Measurements from ENCODE around the gene DCC.

DCC gene

GRCh38 chr18:53224128-53224778 lies 884.3 kb downstream of the DCC start:
- no peak overlapping the region for H3K27ac ChIP-seq
- H3K27me3 ChIP-seq (ENCODE audit: control insufficient read depth, insufficient read depth, low read length) = no peaks in the 10 kb centered on the region
- no peak overlapping the region for H3K4me2 ChIP-seq (ENCODE audit: low read length)
- no peak for TF ChIP-seq CTCF (IDR thresholded peaks at IDR 0.05)
- no peak overlapping the region for H2AFZ ChIP-seq
- no peak overlapping the region for H3K9ac ChIP-seq
- H3K4me3 ChIP-seq (ENCODE audit: low read depth, low read length) = no peak overlapping the region
- no peaks in the 10 kb centered on the region for H3K36me3 ChIP-seq (ENCODE audit: control insufficient read depth, insufficient read depth, low read length)
- H3K4me1 ChIP-seq = no peaks in the 10 kb centered on the region
- H3K79me2 ChIP-seq = no peaks in the 10 kb centered on the region
- H3K9me3 ChIP-seq (ENCODE audit: control insufficient read depth, low read length) = no peaks in the 10 kb centered on the region

- no peak for TF ChIP-seq CTCF (IDR thresholded peaks at IDR 0.05)
- Histone ChIP-seq H3K27ac (no peak overlapping the region), H3K9ac (no peak overlapping the region), H3K9me3 (ENCODE audit: control insufficient read depth, low read length) (no peaks in the 10 kb centered on the region), H3K4me1 (no peaks in the 10 kb centered on the region), H2AFZ (no peak overlapping the region), H3K4me2 (ENCODE audit: low read length) (no peak overlapping the region), H3K4me3 (ENCODE audit: low read depth, low read length) (no peak overlapping the region), H3K27me3 (ENCODE audit: control insufficient read depth, insufficient read depth, low read length) (no peaks in the 10 kb centered on the region), H3K79me2 (no peaks in the 10 kb centered on the region), H3K36me3 (ENCODE audit: control insufficient read depth, insufficient read depth, low read length) (no peaks in the 10 kb centered on the region)
Measured at GRCh38 chr18:53225567-53226325, 885.7 kb downstream of the DCC start.

DNA sequence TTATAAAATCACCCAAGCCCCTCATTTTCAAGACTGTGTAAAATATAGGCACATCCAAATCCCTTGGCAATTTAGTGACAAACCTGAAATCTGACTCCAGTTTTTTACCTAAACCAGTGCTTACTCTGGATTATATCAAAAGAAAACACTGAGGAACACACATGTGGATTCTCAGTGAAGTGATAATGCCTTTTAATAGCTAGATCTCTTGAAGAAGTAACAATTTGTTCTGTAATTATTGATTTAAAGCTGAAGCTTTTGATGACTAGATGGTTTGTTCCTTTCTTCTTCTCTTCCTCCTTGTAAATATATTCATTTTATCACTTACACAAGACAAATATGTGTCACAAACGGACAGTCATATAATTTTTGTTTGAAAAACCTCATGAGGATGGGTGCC lies 894.6 kb downstream of the DCC start:
- no peak overlapping the region for H3K27ac ChIP-seq
- H3K4me3 ChIP-seq (ENCODE audit: low read depth, low read length) = no peak overlapping the region
- no peaks in the 10 kb centered on the region for H3K4me1 ChIP-seq
- no peaks in the 10 kb centered on the region for H3K79me2 ChIP-seq
- H3K4me2 ChIP-seq (ENCODE audit: low read length) = no peak overlapping the region
- no peaks in the 10 kb centered on the region for H3K27me3 ChIP-seq (ENCODE audit: control insufficient read depth, insufficient read depth, low read length)
- TF ChIP-seq CTCF (IDR thresholded peaks at IDR 0.05) = no peak
- no peaks in the 10 kb centered on the region for H3K36me3 ChIP-seq (ENCODE audit: control insufficient read depth, insufficient read depth, low read length)
- H2AFZ ChIP-seq = no peak overlapping the region
- no peak overlapping the region for H3K9ac ChIP-seq
- H3K9me3 ChIP-seq (ENCODE audit: control insufficient read depth, low read length) = no peaks in the 10 kb centered on the region

GRCh38 chr18:53241161-53241560 lies 901.2 kb downstream of the DCC start:
- no peak for TF ChIP-seq CTCF (IDR thresholded peaks at IDR 0.05)
- Histone ChIP-seq H3K9ac (no peak overlapping the region), H3K4me3 (ENCODE audit: low read depth, low read length) (no peak overlapping the region), H3K4me2 (ENCODE audit: low read length) (no peak overlapping the region), H2AFZ (no peak overlapping the region), H3K4me1 (no peaks in the 10 kb centered on the region), H3K9me3 (ENCODE audit: control insufficient read depth, low read length) (no peaks in the 10 kb centered on the region), H3K79me2 (no peaks in the 10 kb centered on the region), H3K27ac (no peak overlapping the region), H3K36me3 (ENCODE audit: control insufficient read depth, insufficient read depth, low read length) (no peaks in the 10 kb centered on the region), H3K27me3 (ENCODE audit: control insufficient read depth, insufficient read depth, low read length) (no peaks in the 10 kb centered on the region)
